Measurements from ENCODE around the gene OSTC.

The OSTC gene

GRCh38 chr4:108650212-108651013 lies at the start of gene OSTC:
Gene OSTC, plus strand, starts transcription at chr4:108650599. Its CDS starts 57 bp downstream, at chr4:108650656.
- peak; percentile 95 for DNase-seq

DNA sequence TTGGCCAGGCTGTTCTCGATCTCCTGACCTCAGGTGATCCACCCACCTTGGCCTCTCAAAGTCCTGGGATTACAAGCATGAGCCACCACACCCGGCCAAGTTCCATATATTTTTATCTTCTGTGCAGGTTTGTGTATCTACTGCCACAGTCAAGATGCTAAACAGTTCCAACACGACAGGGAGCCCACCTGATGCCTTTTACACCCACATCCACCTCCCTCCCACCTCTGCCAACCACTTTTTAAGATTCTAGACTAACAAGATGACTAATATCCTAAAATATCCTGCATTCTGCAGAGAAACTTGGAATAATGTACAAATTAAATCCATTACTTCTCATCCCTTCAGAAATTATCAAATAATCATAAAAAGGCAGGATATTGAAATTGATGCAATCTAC lies 49.3 kb upstream of the OSTC start:
- no peak for DNase-seq

GRCh38 chr4:108601532-108601931 lies 48.9 kb upstream of the OSTC start:
- no peak for DNase-seq

GRCh38 chr4:108602163-108602562 lies 48.2 kb upstream of the OSTC start:
- DNase-seq: no peak

DNA sequence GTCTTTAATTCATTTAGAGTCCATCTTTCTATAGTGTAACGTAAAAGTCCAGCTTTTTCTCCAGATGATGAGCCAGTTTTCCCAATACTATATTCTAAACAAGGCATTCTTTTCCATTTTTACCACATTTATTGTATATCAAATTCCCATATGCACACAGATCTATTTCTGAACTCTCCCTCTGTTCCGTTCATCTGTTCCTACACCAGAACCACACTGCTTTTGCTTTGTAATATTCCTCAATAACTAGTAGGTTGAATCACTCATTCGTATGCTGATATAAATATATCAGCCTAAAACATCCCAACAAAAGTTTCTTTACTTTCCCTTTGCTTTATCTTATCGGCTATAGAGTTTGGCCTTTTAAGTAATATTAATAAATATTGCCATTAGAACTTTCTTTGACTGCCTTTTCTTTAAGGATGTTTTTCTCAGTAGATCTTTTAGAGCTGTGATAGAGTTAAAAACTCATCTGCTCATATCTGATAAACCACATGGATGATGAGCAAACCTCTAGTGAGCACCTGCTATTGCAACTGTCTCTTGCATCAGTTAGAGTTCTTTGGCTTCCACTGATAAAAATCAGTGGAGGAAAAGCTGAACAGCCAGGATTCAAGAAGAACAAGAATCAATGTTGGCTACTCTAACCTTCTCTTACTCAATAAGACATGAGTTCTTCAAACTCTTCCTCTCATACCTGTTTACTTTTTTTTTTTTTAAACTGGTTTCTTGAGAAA lies 43.2 kb upstream of the OSTC start:
- no peak for DNase-seq

- no peak for DNase-seq
These were observed 39.0 kb upstream of the OSTC start for GRCh38 chr4:108611365-108611764.

GRCh38 chr4:108612365-108612764 lies 38.0 kb upstream of the OSTC start:
- DNase-seq: no peak

DNA sequence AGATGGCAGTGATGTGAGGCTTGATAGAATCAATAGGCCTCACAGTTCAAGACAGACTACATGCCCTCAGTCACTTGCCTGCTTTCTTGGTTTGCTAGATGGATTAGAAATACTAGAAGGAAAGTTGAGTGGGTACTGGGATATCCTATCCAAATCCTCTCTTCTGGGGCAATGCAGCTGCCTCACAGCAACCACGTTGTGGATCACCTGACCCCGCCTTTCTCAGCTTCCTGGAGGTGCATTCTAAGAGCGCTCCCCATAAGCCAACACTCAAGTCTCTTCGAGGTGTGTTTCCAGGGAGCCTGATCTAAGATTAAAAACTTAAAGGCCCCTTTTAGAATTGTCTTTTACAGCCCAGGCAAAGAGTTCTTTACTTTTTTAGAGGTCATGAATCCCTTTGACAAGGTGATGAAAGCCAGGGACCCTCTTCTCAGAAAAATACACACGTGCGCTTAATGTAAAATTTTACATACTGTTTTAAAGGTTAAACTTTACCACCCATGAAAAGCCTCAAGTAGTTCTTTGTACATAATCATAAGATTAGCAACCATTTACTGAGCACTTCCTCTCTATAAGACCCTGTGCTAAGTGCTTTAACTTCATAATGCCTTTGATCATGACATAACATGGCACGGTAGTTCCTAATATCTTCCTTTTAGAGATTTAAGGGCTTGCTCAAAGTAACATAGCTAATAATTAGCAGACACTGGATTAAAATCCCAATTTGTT lies 30.9 kb upstream of the OSTC start:
- DNase-seq: no peak

- DNase-seq: peak; percentile 97
These were observed 30.1 kb upstream of the OSTC start, which contains the start of gene RPL34 for GRCh38 chr4:108620101-108620932. Gene RPL34, plus strand, starts transcription at chr4:108620576. Its CDS starts 1,384 bp downstream, at chr4:108621960.

DNA sequence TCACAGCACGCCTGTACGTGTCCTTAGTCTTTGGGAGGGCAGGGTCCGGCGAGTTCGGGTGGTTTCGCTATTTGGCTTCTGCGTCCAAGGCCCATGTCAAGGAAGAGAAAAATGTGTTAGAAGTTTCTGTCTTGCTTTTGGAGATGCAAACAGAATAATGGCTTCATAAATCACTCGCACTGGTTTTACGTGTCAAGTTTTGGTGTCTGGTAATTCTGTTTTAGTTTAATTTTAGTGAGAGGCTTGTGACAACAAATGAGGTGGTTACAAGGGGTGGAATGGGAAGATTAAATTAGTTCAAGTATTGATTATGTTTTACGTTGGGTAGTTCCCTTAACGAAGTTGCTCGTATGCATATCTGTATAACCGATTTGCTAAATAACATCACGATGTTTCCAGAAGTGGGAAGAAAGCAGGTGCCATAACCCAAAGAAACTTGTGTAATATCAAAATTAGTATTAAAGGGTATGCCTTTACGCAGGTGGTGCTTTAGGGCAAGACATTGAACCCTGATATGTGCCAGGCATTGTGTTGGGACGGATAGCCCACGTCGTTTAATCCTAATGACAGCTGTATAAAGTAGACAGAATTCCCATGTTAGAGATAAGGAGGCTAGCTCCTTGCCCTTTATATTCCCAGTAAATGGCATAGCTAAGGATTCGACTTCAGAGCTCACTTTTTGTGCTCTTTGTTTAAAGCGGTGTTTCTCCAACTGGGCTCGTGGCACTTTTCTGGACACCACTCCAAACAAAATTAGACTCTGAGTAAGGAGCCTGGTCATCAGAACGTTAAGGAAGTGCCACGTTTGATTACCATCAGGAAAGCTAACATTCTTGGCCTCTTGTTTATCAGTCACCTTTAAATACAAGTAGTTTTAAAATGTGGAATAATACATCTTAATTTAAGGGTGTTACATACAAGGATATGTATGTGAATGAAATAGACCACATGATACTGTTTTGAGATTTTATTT lies 29.2 kb upstream of the OSTC start:
- no peak for DNase-seq

DNA sequence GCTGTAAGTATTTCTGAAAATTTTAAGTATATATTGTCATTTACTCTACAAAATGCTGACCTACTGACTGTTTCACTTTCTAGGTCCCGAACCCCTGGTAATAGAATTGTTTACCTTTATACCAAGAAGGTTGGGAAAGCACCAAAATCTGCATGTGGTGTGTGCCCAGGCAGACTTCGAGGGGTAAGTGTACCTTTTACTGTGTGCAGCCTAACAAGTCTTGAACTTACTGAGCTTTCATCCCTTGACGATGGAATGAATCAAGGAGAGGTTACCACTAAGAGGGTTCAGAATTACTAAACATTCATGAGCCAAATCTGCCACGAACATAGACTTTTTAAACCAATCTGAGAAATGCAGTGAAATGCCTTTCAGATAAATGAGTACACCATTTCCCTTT lies 28.4 kb upstream of the OSTC start:
- no peak for DNase-seq

- DNase-seq: no peak
These were observed 27.6 kb upstream of the OSTC start for GRCh38 chr4:108622828-108623227.

DNA sequence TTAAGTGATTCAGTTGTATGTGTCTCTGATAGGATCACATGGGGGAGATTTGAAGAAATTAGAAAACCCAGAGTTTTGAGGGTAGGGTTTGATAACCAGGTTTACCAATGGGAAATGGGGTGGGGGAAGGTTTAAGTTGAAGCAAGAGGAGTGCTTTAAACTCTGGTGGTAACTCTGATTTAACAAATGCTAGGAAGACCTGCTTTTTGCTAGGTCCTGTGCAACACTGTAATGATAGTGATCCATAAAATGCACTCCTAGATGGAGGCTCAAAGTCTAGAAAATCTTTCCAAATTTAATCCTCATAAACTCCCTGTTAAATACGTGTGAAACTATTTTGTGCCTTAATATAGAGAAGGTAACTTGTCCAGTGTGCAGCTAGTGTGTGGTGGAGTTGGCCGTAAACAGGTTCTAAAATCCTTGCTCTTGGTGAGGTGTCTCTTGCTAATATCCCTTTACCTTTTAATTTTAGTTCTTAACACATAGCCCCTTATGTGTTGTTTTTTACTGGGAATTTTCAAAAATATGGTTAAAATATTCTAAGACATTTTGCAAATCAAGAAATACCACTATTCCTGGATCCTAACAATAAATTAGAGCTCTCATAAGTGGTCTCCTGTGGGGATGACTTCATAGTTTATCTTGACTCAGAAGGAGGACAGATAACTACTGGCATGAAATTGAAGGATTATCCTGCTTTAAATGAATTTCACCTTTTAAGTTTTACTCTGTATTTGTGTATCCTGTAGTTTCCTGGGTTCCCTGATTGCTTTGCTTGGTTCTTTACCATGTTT lies 25.9 kb upstream of the OSTC start:
- no peak for DNase-seq

- DNase-seq: no peak
These were observed 24.3 kb upstream of the OSTC start for GRCh38 chr4:108626056-108626455.

DNA sequence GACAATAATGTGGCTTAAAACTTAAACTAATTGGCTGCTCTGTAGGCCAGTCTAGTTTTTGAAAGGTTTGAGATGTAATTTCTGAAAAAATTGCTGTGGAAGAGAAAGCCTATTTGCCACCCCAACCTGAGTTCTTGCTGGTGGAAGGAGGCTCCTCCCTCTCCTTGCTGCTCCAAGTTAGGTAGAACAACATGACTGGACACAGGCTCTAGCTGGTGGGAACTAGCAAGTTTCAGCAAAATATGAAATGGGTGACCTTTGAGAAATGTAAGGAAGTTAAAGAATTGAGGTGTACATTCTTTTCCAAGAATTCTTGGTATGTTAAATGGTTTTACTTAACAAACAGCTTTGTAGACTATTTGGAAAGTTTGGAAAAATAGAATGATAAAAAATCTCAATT lies 22.0 kb upstream of the OSTC start:
- DNase-seq: no peak

DNA sequence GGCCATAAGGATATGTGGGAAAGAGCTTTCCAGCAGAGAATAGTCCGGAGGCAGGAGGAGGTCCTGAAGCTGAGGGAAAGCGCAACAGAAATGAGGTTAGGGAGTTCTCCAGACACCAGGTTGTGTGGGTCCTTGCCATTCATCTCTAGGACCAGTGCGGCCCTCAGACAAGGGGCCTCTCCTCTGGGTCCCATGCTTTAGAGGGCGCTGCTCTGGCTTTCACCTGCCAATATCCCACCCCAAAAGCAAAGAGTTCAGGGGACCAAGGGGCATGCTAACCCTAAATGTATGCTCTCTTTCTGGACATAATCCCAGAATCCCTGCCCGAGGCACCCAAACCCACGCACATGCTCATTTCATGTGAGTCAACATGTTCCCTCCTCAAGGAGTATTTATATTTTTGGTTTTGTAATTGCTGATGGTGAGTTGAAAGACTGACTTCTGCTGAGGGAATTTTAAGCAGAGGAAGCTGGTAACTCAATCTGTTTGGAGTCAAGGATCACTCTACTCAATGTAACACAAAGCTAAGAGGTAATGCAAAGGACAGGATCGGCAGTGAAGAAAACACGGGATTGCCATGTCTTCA lies 15.2 kb upstream of the OSTC start:
- no peak for DNase-seq

GRCh38 chr4:108636246-108636645 lies 14.2 kb upstream of the OSTC start:
- no peak for DNase-seq

- DNase-seq: no peak
These were observed 12.5 kb upstream of the OSTC start for GRCh38 chr4:108637856-108638255.

DNA sequence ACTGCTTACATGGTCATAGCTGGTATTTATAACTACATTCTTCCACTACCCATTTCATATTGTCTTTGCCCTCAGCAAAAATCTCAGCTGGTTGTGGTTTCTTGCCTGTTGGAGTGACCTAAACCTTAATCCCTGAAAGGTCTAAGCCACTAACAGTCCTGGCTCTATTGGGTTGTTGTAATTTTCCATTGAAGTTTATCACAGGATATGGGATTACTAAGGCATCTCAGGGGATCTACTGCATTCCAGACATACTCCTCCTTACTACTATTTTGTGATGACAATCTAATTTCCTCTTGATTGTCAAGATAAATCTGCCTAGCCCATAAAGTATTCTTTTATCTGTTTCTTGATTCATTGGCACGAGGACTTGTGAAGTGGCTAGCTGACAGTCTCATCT lies 6.2 kb upstream of the OSTC start:
- no peak for DNase-seq

- no peak for DNase-seq
These were observed 3.7 kb upstream of the OSTC start for GRCh38 chr4:108646706-108647105.

Measured in NCI-H1092 (cell line).